Medulla oblongata (tissue), 1 donor: Measurements from ENCODE around the gene GPATCH8.
"Not testable (repeated sequence)": the region's sequence is repeated elsewhere in the genome, so short reads cannot be mapped to it uniquely, and the experiment has no call there.

Experiments used
- DNase-seq: peaks from one replicate; pipeline ENCODE4 v3.0.0-alpha.2; 2015; ENCODE audit errors: extremely low spot score

Gene GPATCH8

GRCh38 chr17:44527954-44528353 is 24.7 kb upstream of the GPATCH8 start:
- DNase-seq: no peak

- DNase-seq: no peak
These were observed 23.9 kb upstream of the GPATCH8 start for GRCh38 chr17:44527102-44527501.

- no peak for DNase-seq
These were observed 20.4 kb upstream of the GPATCH8 start for GRCh38 chr17:44523672-44523972.

- DNase-seq: peak; percentile 30
These were observed 19.9 kb upstream of the GPATCH8 start for GRCh38 chr17:44522883-44523671.

GRCh38 chr17:44518032-44518431 is 14.8 kb upstream of the GPATCH8 start:
- no peak for DNase-seq

- DNase-seq: not testable (repeated sequence)
These were observed 8.3 kb upstream of the GPATCH8 start for GRCh38 chr17:44511241-44512134.

- DNase-seq: not testable (repeated sequence)
These were observed 3.9 kb upstream of the GPATCH8 start for GRCh38 chr17:44506939-44507604.

- peak; percentile 18 for DNase-seq
These were observed 534 bp downstream of the GPATCH8 start for GRCh38 chr17:44502598-44503146.

GRCh38 chr17:44501866-44502375 is 1.3 kb downstream of the GPATCH8 start:
- DNase-seq: peak; percentile 10

GRCh38 chr17:44499722-44500121 is 3.5 kb downstream of the GPATCH8 start:
- DNase-seq: no peak

- no peak for DNase-seq
These were observed 6.4 kb downstream of the GPATCH8 start for GRCh38 chr17:44496815-44497214.

- no peak for DNase-seq
These were observed 9.9 kb downstream of the GPATCH8 start for GRCh38 chr17:44493339-44493738.

- DNase-seq: no peak
These were observed 10.4 kb downstream of the GPATCH8 start for GRCh38 chr17:44492706-44493272.

- no peak for DNase-seq
These were observed 13.6 kb downstream of the GPATCH8 start for GRCh38 chr17:44489581-44489980.

GRCh38 chr17:44487170-44487569 is 16.0 kb downstream of the GPATCH8 start:
- DNase-seq: no peak

- no peak for DNase-seq
These were observed 29.8 kb downstream of the GPATCH8 start for GRCh38 chr17:44473367-44473766.

GRCh38 chr17:44469676-44470075 is 33.5 kb downstream of the GPATCH8 start:
- DNase-seq: no peak

- DNase-seq: no peak
These were observed 36.1 kb downstream of the GPATCH8 start for GRCh38 chr17:44467108-44467507.

- no peak for DNase-seq
These were observed 36.9 kb downstream of the GPATCH8 start for GRCh38 chr17:44466339-44466738.

- DNase-seq: no peak
These were observed 37.3 kb downstream of the GPATCH8 start for GRCh38 chr17:44465897-44466296.

GRCh38 chr17:44465276-44465675 is 37.9 kb downstream of the GPATCH8 start:
- DNase-seq: no peak

- no peak for DNase-seq
These were observed 39.2 kb downstream of the GPATCH8 start for GRCh38 chr17:44464037-44464436.
